Astrocyte (in vitro differentiated cells and primary cell): ENCODE results near the gene MYL6B.

Experiments used
- EZH2 ChIP-seq: IDR thresholded peaks from 2 replicates; pipeline ENCODE4 v1.6.1; 2012; ENCODE audit warnings: mild to moderate bottlenecking, low read length, inconsistent platforms; ENCODE audit not compliant: insufficient read depth
- TF ChIP-seq, protein P1 (sequence below): IDR thresholded peaks from 2 replicates; pipeline ENCODE4 v1.5.1; 2011; ENCODE audit warnings: low read depth, mild to moderate bottlenecking, inconsistent platforms, low read length, moderate library complexity; ENCODE audit not compliant: insufficient read depth

DNA sequence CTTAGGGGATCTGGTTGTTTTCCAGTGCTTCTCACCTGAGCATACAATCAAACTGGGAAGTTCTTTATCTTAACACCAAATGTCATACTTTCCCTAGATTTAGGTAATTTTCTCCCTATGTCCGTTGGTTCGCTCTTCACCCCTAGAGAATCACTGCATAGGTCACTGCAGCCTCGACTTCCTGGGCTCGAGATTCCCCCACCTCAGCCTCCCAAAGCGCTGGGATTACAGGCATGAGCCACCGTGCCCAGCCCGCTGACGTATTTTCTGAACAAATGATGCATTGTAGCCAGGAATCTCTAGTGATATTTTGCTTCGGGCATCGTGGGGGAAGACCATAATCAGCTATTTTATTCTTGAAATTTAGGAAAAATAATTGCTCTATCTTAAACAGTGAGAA is 37.1 kb upstream of the MYL6B start:
- TF ChIP-seq, protein P1, sequence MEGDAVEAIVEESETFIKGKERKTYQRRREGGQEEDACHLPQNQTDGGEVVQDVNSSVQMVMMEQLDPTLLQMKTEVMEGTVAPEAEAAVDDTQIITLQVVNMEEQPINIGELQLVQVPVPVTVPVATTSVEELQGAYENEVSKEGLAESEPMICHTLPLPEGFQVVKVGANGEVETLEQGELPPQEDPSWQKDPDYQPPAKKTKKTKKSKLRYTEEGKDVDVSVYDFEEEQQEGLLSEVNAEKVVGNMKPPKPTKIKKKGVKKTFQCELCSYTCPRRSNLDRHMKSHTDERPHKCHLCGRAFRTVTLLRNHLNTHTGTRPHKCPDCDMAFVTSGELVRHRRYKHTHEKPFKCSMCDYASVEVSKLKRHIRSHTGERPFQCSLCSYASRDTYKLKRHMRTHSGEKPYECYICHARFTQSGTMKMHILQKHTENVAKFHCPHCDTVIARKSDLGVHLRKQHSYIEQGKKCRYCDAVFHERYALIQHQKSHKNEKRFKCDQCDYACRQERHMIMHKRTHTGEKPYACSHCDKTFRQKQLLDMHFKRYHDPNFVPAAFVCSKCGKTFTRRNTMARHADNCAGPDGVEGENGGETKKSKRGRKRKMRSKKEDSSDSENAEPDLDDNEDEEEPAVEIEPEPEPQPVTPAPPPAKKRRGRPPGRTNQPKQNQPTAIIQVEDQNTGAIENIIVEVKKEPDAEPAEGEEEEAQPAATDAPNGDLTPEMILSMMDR, result no peak
- TF ChIP-seq EZH2, result no peak
